Panc1 (cell line): ENCODE data around the gene DYRK3. TPM values are rescaled to one million over a fixed set of nuclear protein-coding genes. Genes with fewer than 3 reads are reported as not detected.

ENCODE experiments used
- ATAC-seq: fragments of 200-7000 bp; cut with Tn5 transposase; 2 replicates; pipeline ENCODE4 v1.9.1; 2020; ENCODE audit warnings: mild to moderate bottlenecking, moderate library complexity
- BruUV-seq: library from RNA; stranded (reverse); fragments of 400-500 nt; replicated peaks from 2 replicates; lab custom pipeline; 2021; lab: Mats Ljungman, UMichigan
- CTCF ChIA-PET: fragments of 300-600 bp; sonication (Branson Sonifier 250); formaldehyde crosslinking; loops from one replicate; lab custom pipeline; 2022; ENCODE audit warnings: antibody characterized with exemption; lab: Charles Lee
- POLR2A ChIA-PET: fragments of 300-600 bp; sonication (Branson Sonifier 250); formaldehyde crosslinking; loops from one replicate; lab custom pipeline; 2022; ENCODE audit warnings: antibody characterized with exemption; lab: Charles Lee
- DNase-seq: peaks from one replicate; pipeline ENCODE4 v3.0.0-alpha.2; 2010; ENCODE audit warnings: low read depth, low spot score
- H3K27ac ChIP-seq: 2 replicates; pipeline ENCODE4 v1.5.1; 2011; ENCODE audit warnings: mild to moderate bottlenecking, low read length, inconsistent platforms
- H3K27me3 ChIP-seq: fragments of 200-500 bp; sonication (Bioruptor generic); 2 replicates; pipeline ENCODE4 v1.6.0; 2014; ENCODE audit warnings: low read length, inconsistent platforms; ENCODE audit not compliant: control insufficient read depth, insufficient read depth
- H3K36me3 ChIP-seq: fragments of 200-500 bp; sonication (Bioruptor generic); 2 replicates; pipeline ENCODE4 v1.5.1; 2014; ENCODE audit warnings: inconsistent platforms, mild to moderate bottlenecking, low read length, moderate library complexity; ENCODE audit not compliant: control insufficient read depth, insufficient read depth
- H3K4me1 ChIP-seq: 2 replicates; pipeline ENCODE4 v1.5.1; 2011; ENCODE audit warnings: inconsistent platforms, mild to moderate bottlenecking, low read length, moderate library complexity; ENCODE audit not compliant: control insufficient read depth, insufficient read depth
- H3K4me3 ChIP-seq, 2 experiments: 2 replicates each; pipeline ENCODE4 v1.5.1; 2011 to 2012; ENCODE audit warnings: low read depth in 2 of 2, low read length in 2 of 2, mild to moderate bottlenecking in 2 of 2, inconsistent platforms in 1 of 2, moderate library complexity in 1 of 2
- H3K9me3 ChIP-seq: fragments of 200-500 bp; sonication (Bioruptor generic); 2 replicates; pipeline ENCODE4 v1.5.1; 2014; ENCODE audit warnings: low read depth, mild to moderate bottlenecking, inconsistent platforms, low read length, moderate library complexity; ENCODE audit not compliant: control insufficient read depth, insufficient read depth
- POLR2AphosphoS5 ChIP-seq: IDR thresholded peaks from 2 replicates; pipeline ENCODE4 v1.6.1; 2012; ENCODE audit warnings: mild to moderate bottlenecking, low read depth, low read length, moderate library complexity
- SIN3A ChIP-seq: IDR thresholded peaks from 2 replicates; pipeline ENCODE4 v1.6.1; 2012; ENCODE audit warnings: low read depth, mild to moderate bottlenecking, low read length, moderate library complexity, borderline replicate concordance; ENCODE audit not compliant: insufficient read depth
- TCF7L2 ChIP-seq: IDR thresholded peaks from 2 replicates; pipeline ENCODE4 v1.6.1; 2011; ENCODE audit warnings: mild to moderate bottlenecking, low read depth, low read length, inconsistent platforms
- in situ Hi-C: cut with HindIII; loops from 2 replicates; pipeline ENCODE4 v1.10.0; 2016; ENCODE audit warnings: low sequenced_read_pairs, low pct_unique_long_range_greater_than_20kb
- intact Hi-C: fragments of 100-400 bp; cut with micrococcal nuclease; formaldehyde crosslinking; loops from one replicate; pipeline ENCODE4 v1.10.0; 2022; ENCODE audit not compliant: unreplicated experiment
- total RNA-seq: library from RNA; stranded (reverse); gene quantifications from one replicate; pipeline ENCODE4 v1.2.1, GENCODE V29; 2021; ENCODE audit not compliant: unreplicated experiment
- TF ChIP-seq, protein P1 (sequence below): fragments of 450-650 bp; IDR thresholded peaks from 2 replicates; pipeline ENCODE4 v1.5.1; 2017; ENCODE audit warnings: mild to moderate bottlenecking
- TF ChIP-seq, protein P2 (sequence below), 2 experiments: IDR thresholded peaks; 2 replicates each; pipeline ENCODE4 v1.6.1; 2011 to 2012; ENCODE audit warnings: low read depth in 2 of 2, control low read depth in 1 of 2, low read length in 1 of 2, mild to moderate bottlenecking in 1 of 2, moderate library complexity in 1 of 2; ENCODE audit not compliant: insufficient read depth in 1 of 2

DYRK3 gene
- total RNA-seq, 1 experiment from 2014 or later: 12.0 TPM

DNA sequence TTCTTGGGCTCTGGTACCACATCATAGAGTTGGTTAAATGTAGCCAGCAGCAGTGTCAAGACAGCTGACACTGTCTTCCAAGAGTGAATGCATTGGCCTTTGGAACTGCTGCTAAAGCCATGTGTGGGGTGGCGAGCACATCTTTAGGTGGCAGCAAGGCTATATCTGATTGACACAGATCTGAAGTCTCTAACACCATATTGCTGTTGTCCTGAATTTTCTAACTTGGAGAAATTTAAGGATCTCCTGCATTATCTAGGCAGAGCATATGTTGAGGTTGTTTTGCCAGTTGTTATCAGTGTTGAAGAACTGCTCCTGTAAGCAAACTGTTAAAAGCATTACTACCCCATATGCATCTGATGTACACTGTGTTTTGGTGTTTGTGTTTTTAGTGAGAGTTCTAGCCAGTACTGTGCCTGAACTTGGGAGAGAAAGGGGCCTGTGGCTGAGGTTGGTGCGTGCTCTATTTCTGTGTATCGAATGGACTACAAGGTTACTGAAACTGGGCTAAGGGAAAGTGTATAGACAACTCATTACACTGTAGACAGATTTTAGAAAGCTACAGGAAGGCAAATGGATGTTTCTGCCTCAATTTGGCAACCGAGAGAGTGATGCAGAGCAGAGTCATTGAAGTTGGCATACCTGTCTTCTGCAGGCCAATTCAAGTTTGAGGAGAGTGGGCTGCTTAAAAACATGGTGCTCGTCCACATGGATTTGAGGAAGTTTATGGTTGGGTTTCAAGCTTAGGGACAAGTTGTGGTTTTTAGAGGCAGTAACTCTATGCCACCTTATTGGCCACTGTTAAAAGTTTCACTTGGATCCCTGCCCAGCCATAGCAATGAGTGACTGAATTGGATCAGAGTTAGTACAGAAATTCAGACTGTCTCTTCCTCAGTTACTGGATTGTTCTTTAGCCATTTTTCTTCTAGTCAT is 16.9 kb downstream of the DYRK3 start:
- no TSS peak for BruUV-seq
- CTCF ChIA-PET: no interaction called here
- in situ Hi-C loops: no loop called here
- Histone ChIP-seq H3K27me3 (no peaks in the 10 kb centered on the region), H3K27ac (no peak overlapping the region), H3K4me3 (no peak overlapping the region), H3K9me3 (no peaks in the 10 kb centered on the region), H3K36me3 (no peaks in the 10 kb centered on the region; the same call in none of the 2 replicates), H3K4me1 (no peaks in the 10 kb centered on the region)
- POLR2A ChIA-PET: no interaction called here
- ATAC-seq: no peak
- no peak for DNase-seq
- intact Hi-C loops: no loop called here
- TF ChIP-seq TCF7L2 (no peak), SIN3A (no peak), POLR2AphosphoS5 (no peak)
- TF ChIP-seq, protein P1, sequence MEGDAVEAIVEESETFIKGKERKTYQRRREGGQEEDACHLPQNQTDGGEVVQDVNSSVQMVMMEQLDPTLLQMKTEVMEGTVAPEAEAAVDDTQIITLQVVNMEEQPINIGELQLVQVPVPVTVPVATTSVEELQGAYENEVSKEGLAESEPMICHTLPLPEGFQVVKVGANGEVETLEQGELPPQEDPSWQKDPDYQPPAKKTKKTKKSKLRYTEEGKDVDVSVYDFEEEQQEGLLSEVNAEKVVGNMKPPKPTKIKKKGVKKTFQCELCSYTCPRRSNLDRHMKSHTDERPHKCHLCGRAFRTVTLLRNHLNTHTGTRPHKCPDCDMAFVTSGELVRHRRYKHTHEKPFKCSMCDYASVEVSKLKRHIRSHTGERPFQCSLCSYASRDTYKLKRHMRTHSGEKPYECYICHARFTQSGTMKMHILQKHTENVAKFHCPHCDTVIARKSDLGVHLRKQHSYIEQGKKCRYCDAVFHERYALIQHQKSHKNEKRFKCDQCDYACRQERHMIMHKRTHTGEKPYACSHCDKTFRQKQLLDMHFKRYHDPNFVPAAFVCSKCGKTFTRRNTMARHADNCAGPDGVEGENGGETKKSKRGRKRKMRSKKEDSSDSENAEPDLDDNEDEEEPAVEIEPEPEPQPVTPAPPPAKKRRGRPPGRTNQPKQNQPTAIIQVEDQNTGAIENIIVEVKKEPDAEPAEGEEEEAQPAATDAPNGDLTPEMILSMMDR: no peak
- TF ChIP-seq, protein P2, sequence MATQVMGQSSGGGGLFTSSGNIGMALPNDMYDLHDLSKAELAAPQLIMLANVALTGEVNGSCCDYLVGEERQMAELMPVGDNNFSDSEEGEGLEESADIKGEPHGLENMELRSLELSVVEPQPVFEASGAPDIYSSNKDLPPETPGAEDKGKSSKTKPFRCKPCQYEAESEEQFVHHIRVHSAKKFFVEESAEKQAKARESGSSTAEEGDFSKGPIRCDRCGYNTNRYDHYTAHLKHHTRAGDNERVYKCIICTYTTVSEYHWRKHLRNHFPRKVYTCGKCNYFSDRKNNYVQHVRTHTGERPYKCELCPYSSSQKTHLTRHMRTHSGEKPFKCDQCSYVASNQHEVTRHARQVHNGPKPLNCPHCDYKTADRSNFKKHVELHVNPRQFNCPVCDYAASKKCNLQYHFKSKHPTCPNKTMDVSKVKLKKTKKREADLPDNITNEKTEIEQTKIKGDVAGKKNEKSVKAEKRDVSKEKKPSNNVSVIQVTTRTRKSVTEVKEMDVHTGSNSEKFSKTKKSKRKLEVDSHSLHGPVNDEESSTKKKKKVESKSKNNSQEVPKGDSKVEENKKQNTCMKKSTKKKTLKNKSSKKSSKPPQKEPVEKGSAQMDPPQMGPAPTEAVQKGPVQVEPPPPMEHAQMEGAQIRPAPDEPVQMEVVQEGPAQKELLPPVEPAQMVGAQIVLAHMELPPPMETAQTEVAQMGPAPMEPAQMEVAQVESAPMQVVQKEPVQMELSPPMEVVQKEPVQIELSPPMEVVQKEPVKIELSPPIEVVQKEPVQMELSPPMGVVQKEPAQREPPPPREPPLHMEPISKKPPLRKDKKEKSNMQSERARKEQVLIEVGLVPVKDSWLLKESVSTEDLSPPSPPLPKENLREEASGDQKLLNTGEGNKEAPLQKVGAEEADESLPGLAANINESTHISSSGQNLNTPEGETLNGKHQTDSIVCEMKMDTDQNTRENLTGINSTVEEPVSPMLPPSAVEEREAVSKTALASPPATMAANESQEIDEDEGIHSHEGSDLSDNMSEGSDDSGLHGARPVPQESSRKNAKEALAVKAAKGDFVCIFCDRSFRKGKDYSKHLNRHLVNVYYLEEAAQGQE (IDR thresholded peaks at IDR 0.05; ENCODE audit: insufficient read depth in 1 of 2, low read depth in 2 of 2, low read length in 1 of 2): no peak

DNA sequence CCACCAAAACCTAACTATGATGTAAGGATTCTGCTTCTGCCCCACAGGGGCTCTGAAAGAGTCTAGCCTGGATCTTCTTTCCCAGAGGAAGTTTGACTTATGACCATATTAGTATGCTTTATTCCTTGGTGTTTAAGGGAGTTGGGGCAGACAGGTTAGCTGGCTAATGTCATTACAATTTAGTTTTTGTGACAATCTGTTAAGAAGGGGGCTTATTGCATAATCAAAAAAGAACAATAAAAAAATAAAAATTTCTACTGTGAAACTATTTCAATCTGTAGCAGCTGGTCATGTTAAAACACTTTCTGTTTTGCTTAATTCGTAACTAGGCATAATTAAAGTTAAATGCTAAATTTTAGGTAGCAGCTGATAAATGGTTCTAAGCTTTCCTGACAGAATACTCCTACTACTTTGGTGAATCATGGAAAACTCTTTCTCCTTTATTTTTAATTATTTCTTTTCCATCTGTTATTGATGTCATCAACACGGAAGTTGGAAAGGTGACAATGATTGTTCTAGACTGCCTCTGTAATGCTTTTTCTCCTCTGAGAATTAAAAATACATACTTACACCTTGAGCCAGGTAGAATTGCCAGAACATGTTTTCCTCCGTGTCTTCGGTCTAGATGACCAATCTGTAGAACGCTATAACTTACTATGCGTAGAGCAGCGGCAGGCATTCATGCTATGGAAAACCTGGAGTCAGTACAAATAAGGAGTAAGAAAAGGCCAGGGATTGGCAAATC is 18.6 kb downstream of the DYRK3 start:
- TF ChIP-seq SIN3A (no peak), TCF7L2 (no peak), POLR2AphosphoS5 (no peak)
- TF ChIP-seq, protein P2 (IDR thresholded peaks at IDR 0.05; ENCODE audit: insufficient read depth in 1 of 2, low read depth in 2 of 2, low read length in 1 of 2): no peak
- TF ChIP-seq, protein P1: no peak
- intact Hi-C loops: no loop called here
- no peak for DNase-seq
- Histone ChIP-seq H3K9me3 (no peaks in the 10 kb centered on the region), H3K4me3 (no peak overlapping the region), H3K36me3 (no peaks in the 10 kb centered on the region), H3K27ac (no peak overlapping the region), H3K4me1 (no peaks in the 10 kb centered on the region), H3K27me3 (no peaks in the 10 kb centered on the region)
- no peak for ATAC-seq
- ChIA-PET POLR2A (interaction anchor here (0.6 kb wide), 1 partner anchor 27 kb away, joined by 3 read pairs; no protein-coding TSS in a partner anchor), CTCF (no interaction called here)
- no TSS peak for BruUV-seq
- in situ Hi-C loops: no loop called here
